NCI-H1436 (cell line): ENCODE results near the gene TAS2R14.

Experiments
- DNase-seq: peaks from one replicate; lab custom pipeline; 2025; lab: John Stamatoyannopoulos, UW

TAS2R14 gene, protein sequence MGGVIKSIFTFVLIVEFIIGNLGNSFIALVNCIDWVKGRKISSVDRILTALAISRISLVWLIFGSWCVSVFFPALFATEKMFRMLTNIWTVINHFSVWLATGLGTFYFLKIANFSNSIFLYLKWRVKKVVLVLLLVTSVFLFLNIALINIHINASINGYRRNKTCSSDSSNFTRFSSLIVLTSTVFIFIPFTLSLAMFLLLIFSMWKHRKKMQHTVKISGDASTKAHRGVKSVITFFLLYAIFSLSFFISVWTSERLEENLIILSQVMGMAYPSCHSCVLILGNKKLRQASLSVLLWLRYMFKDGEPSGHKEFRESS

DNA sequence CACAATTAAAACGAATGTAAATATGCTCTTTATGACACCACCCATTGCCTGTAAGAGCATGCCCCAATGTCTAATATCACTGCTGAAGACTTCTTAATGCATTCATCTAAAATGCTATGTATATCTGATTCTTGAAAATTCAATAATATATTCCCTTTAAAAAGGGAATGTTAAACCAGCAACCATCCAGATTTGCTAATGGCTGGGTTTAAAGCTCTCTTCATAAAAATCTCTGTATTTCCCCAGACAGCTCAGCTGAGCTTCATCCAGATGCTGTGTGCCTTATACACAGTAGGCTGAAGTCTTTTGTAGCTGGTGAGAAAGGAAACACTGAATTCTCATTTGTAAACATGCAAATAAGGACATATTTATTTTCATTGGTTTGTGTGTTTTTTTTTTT lies at the start of gene TAS2R14:
TSS of gene TAS2R14 (minus strand) at position 101 of the 400 bp plus-strand sequence. CDS start at position 45, 56 bp downstream.
- DNase-seq: no peak

DNA sequence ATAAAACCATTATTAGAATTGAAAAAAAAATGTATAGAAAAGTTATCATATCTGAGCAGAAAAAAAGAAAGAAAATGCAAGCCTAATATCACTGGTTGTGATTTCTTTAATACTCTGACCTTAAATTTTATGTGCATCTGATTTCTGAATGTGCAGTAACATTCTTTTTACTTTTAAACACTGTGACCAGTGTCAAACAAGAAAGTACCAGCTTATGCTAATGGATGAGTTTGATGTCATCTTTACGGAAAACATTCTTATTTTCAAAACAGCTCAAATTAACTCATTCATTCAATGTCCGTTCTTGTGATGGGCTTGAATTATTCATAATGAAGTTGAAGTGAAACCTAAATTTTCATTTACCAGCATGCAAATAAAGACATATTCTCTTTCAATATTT lies 47.7 kb upstream of the TAS2R14 start, which contains the start of gene TAS2R50:
TSS of gene TAS2R50 (minus strand) at position 101 of the 400 bp plus-strand sequence. CDS start at position 49, 52 bp downstream.
- DNase-seq: no peak

DNA sequence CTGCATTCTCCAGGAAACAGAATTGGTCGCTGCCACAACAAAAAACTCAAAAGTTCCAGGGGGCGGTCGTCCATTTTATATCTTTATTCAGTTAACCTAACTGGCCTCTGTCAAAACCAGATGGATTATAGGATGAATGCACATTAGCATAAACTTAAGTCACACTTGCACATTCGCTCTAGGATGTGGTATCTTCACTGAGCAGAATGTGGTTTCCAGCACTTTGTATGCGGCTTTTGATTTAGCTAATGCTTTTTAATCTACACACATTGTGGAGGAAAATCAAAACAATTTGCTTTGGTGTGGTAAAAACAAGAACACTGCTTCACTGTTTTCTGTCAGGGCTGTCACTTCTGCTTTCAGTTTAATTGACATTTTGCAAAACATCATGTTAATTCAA lies 43.2 kb upstream of the TAS2R14 start:
- DNase-seq: no peak

DNA sequence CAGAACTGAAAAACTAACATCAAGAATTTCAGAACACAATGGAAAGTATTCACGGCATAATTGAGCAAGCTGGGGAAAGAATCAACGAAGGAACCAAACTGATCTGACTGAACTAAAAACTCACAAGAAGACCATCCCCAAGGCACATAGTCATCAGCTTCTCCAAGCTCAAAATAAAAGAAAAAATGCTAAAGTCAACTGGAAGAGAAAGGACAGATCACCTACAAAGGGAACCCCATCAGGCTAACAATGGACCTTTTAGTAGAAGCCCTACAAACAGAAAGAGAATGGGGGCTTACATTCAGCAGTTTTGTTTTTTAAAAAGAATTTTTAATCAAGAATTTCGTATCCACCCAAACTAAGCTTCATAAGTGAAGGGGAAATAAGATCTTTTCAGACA lies 35.9 kb upstream of the TAS2R14 start:
- DNase-seq: no peak

DNA sequence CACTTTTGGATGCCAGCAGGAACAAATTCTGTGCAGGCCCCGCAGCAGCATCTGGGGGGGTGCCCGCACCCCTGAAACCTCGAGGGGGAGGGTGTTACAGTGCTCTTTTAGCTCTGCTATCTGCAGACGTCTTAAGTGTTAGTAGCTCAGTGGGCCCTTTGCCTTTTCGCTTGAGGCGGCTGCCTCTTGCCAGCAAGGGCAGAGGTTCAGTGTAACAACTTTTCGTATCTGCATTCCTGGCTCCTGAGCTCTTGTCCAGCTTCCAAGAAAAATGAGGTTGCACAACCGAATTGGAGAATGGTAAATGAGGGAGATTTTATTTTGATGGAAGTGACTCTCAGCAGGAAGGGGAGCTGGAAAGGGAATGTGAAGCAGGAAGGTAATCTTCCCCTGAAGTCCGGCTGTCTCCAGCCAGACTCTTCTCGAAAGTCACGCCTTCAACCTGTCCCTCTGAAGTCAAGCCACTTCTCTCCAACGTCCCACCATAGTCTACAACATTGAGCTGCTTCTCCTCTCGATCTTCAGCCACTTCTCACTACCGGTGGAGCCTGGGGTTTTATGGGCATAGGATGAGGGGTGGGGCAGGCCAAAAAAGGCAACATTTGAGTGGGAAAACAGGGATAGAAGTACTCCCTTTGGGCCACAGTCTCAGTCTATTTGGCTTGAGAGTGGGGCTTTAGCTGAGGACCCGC lies 29.8 kb upstream of the TAS2R14 start:
- DNase-seq: no peak

DNA sequence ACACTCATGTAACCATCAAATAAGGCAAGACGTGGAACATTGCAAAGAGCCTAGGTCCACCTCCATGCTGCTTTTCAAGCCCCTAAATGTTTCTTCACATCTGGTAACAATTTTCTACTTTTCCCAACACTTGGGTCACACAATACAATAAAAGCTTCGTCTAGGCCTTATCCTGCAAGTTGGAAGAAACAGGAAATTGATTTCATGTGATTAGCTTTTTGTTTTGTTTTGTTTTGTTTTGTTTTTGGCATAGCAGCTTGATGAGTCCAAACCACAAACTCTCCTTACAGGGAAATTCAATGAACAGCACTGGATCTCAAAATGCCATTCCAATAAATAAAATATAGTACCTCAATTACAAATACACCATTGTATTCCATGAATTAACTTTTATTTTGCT lies 28.3 kb upstream of the TAS2R14 start:
- DNase-seq: no peak

DNA sequence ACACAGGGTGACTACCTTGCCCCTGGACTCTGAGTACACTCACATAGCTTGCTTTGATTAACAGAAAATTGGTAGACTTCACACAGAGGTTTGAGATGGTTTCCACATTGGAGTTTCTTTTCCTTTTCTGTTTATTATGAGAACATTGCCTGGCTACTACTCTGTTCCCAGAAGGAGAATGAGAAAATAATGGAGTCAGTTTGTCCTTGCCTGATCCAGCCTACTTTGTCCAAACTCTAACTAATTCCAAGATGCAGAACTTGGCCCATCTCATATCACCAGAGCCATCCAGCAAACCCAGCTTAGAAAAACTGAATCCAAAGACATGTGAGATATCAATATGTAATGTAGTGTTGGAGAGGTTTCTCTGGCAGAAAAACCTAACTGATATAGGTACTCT lies 27.3 kb upstream of the TAS2R14 start:
- DNase-seq: no peak

DNA sequence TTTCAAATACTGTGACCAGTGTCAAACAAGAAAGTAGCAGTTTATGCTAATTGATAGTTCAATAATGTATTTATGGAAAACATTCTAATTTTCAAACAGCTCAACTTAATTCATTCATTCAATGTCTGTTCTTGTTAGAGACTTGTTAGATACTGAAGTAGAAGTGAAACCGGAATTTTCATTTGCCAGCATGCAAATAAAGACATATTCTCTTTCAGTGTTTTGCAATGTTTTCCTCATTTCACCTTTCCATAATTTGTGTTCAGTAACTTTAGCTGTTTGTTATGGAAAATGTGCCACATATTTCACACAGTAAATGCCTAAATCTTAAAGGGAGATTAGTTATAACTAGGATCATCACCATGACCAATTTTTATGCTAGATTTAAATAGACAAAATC lies 26.4 kb upstream of the TAS2R14 start:
- no peak for DNase-seq

DNA sequence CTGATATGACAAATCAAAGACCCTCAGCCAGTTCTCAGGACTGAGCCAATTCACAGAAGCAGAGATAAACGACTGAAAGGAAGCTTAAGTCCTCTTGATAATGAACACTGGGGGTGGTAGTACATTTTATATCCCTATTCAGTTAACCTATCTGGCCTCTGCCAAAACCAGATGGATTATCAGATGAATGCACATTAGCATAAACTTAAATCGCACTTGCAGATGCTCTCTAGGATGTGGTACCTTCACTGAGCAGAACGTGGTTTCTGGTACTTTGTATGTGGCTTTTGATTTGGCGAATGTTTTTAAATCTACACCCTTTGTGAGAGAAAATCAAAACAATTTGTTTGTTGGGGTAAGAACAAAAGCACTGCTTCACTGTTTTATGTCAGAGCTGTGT lies 21.1 kb upstream of the TAS2R14 start:
- no peak for DNase-seq

DNA sequence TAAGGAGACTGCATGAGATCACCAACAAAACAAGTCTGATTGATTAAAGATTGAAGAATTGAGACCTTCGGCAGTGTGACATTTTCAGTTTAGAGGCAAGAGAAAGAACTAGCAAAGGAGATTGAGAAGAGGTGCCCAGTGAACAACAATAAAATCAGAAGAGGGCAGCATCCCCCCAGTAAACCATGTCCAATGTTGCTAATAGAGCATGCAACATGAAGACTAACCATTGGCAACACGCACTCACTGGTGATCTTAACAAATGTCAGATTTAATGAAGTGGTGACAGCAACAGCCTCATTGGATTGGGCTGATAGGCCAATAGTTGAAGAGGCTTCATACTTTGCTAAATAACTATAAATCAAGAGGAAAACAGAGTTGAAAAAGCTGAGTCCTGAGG lies 20.7 kb upstream of the TAS2R14 start:
- DNase-seq: no peak

DNA sequence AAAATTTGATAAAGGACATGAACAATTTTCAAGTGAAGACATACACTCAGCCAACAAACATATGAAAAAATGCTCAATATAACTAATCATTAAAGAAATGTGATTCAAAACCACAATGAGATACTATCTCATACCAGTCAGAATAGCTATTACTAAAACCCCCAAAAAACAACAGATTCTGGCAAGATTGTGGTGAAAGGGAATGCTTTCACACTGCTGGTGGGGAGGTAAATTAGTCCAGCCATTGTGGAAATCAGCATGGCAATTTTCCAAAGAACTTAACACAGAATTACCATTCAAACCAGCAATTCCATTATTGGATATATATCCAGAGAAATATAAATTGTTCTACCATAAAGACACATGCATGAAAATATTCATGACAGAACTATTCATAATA lies 18.7 kb upstream of the TAS2R14 start:
- DNase-seq: no peak

DNA sequence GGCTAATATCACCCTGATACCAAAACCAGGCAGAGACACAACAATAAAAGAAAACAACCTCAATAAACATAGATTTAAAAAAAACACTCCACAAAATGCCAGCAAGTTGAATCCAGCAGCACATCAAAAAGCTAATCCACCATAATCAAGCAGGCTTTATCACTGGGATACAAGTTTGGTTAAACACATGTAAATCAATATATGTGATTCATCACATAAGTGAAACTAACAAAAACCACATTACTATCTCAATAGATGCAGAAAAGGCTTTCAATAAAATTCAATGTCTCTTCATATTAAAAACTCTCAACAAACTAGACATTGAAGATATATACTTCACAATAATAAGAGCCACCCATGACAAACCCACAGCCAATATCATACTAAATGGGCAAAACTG lies 17.0 kb upstream of the TAS2R14 start:
- DNase-seq: no peak

DNA sequence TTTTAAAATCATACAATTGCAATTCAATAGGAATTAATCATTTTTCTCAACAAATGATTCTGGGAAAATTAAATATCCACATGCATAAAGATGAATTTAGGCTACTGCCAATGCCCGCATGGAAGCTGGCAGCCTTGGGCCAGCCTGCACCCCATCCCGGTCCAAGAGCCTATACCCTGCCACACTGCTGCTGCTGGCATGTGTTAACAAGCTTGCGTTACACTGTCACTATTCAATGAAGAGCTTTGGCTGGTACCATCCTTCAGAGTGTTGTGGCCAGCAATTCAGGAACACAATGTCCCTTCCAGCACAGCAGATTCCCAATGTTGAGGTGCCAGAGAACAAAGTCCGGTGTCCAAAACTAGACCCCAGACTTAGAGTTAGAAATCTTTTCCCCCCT lies 13.6 kb upstream of the TAS2R14 start:
- no peak for DNase-seq

DNA sequence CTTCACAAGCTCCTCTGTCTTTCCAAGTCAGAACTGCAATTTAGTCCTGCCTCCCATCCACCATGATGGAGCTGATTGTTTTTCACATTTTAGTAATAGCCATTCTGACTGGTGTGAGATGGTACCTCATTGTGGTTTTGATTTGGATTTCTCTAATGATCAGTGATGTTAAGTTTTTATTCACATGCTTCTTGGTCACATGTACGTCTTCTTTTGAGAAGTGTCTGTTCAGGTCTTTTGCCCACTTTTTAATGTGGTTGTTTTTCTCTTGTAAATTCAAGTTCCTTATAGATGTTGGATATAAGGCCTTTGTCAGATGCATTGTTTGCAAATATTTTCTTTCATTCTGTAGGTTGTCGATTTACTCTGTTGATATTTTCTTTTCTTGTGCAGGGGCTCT lies 4.1 kb upstream of the TAS2R14 start:
- DNase-seq: no peak

DNA sequence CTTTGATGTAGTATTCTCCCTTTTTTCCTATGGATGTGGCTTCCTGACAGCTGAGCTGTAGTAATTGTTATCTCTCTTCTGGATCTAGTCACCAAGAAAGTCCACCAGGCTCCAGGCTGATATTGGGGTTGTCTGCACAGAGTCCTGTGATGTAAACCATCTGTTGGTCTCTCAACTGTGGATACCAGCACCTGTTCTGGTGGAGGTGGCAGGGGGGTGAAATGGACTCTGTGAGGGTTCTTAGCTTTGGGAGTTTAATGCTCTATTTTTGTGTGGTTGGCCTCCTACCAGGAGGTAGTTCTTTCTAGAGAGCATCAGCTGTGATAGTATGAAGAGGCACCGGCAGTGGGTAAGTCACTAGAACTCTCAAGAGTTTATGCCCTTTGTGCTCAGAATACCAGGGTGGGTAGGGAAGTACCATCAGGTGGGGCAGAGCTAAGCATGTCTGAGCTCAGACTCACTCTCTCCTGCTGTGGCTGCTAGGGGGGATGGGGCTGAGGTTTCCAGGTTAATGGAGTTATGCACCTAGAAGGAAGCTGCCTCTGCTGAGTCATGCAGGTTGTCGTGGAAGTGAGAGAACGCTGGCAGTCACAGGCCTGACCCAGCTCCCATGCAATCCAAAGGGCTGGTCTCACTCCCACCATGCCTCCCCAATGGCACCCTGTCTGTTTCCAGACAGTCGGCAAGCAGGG lies 3.0 kb upstream of the TAS2R14 start:
- no peak for DNase-seq

DNA sequence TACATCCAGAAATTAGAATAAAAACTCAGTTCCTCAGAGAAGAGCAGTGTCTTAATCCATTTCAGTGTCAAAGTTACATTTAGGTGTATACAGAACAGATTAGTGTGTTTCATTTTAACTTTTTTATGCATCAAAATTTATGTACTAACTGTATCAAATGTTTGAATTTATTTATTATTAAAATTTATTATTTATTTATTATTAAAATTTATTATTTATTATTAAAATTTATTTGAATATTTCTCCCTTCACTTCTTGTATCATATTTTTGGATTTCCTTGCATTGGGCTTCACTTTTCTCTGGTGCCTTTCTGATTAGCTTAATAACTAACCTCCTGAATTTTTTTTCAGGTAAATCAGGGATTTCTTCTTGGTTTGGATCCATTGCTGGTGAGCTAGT lies 2.3 kb upstream of the TAS2R14 start:
- no peak for DNase-seq

DNA sequence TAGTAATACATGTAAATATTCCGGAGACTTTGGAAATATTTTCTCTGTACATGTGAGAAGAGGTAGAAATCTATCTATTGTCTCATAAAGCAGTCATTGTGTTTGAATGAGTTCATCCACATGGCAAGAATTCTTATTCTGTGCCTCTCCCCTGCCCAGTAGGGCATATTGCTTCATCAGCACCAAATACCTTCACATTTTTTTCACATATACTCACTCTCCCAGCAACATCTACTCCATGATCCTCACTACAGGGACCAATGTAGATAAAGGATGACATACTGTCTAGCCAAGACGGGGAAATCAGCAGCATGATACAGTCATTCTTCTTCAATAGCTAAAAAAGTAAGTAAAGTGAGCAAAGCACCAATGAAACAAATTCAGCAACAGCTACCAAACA lies 1.3 kb upstream of the TAS2R14 start:
- DNase-seq: no peak

DNA sequence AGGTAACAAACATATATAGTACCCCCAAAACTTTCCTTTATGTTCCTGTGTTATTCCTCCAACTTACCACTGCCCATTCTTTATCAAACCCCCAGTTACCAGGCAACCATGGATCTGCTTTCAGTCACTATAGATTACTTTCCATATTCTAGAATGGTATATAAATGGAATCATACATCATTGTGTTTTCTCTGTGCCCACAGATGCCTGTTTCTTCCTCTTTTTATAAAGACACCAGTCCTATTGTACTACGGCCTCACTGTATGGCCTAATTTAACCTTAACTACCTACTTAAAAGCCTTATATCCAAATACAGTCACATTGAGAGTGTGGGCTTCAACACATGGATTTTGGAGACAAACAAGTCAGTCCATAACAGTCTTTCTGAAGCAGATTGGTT lies 2.6 kb downstream of the TAS2R14 start:
- no peak for DNase-seq

DNA sequence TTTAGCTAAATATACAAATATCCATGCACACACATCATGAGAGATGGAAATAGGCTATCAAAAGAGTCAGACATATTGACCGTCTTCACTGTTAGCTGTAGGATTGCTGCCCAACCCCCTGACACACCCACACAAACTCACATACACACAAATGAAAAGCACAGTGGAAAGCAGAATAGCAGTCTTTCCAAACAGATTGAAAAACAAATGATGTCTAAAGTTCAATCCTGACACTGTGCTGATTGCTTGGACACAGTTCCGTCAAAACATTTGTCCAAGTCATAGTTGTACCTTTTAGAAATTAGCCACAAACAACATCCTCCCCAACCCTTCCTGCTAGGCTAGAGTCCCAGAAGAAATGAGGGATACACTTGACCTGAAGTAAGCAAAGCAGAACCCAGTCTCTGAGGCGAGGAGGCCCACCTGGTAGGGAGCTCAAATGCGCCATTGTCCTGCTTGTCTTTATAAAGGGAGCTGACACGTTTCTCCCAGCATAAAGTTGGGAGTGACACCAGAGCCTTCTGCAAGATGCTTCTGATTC lies 10.2 kb downstream of the TAS2R14 start, which contains the start of gene PRH2:
TSS of gene PRH2 (plus strand) at position 491 of the 541 bp plus-strand sequence. CDS start at position 529, 38 bp downstream.
- DNase-seq: no peak

DNA sequence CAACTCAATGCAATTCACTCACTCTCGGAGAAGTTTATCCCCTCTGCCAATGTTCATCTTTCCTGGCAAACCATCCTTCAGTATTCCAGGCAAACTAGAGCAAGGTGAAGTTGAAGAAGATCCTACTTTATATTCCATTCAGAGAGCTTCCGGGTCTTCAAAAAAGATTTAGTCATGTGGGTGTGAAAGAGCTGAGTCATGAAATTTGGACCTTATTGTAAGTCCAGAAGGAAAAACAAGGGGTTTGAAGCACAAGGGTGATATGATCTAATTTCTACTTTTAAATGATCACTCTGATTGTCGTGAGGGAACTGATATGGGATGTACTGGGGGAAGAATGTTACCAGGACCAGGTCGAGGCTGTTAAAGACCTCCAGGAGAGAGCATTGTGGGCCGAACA lies 12.8 kb downstream of the TAS2R14 start:
- DNase-seq: no peak

DNA sequence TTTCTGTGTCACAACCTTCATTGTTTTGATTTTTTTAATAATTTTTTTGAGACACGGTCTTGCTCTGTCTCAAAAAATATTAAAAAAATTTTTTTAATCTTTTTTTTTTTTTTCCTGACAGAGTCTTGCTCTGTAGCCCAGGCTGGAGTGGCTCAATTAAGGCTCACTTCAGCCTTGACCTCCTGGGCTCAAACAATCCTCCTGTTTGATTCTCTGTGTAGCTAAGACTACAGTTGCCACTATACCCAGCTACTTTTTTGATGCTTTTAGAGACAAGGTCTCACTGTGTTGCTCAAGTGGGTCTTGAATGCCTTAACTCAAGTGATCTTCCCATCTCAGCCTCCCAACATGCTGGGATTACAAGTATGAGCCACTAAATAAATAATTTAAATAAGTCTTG lies 19.3 kb downstream of the TAS2R14 start:
- DNase-seq: no peak

DNA sequence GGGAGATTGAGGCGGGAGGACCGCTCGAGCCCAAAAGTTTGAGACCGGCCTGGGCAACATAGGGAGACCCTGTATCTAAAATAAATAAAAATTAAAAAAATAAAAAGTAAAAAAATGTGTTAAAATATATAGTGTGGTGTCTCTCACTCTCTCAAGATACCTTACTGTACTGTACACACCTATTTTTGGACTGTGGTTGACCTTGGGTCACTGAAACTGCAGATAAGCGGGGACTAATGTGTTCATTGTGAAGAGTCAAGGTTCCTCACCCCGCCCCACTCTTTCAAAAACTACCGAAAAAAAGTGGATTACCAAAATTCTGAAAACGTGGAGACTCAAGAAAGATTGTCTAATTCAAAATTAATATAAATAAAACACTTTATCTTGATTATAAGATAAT lies 28.7 kb downstream of the TAS2R14 start:
- DNase-seq: no peak

DNA sequence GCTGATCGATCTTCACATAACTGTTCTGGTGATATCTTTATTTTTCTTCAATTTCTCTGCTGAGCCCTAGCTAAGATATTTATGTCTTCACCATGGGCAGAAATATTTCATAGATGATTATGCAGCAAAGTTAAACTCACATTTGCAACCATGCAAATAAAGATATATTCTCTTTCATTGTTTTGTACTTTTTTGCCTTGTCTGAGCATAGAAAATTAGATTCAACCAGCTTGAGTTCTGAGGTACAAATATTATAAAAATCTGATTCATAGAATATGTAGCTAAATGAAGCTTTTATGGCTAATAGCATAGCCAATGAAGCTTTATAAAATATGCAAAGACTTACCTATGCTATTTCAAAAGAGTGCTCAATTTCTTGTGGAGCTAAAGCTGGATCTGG lies 29.6 kb downstream of the TAS2R14 start, which contains the start of gene TAS2R13:
TSS of gene TAS2R13 (minus strand) at position 101 of the 400 bp plus-strand sequence. CDS start 264 bp downstream, outside the sequence.
- no peak for DNase-seq
